WTC11 (cell line): ENCODE results near the gene TASP1. TPM values are rescaled to one million over a fixed set of nuclear protein-coding genes. Genes with fewer than 3 reads are reported as not detected.

Experiments used
- ATAC-seq: fragments of 200-7000 bp; cut with Tn5 transposase; 2 replicates; pipeline ENCODE4 v1.10.0; 2021; ENCODE audit warnings: mild to moderate bottlenecking, moderate library complexity
- CTCF ChIA-PET: fragments of 300-600 bp; sonication (Branson Sonifier 250); formaldehyde crosslinking; loops from one replicate; lab custom pipeline; 2021; ENCODE audit warnings: antibody characterized with exemption; lab: Charles Lee
- POLR2A ChIA-PET: fragments of 350-600 bp; sonication (Branson Sonifier 250); formaldehyde crosslinking; loops from one replicate; lab custom pipeline; 2021; ENCODE audit warnings: antibody characterized with exemption; lab: Charles Lee
- DNase-seq: peaks from one replicate; pipeline ENCODE4 v3.0.0; 2021; ENCODE audit warnings: low spot score
- H3K27ac Mint-ChIP-seq: 2 replicates; pipeline ENCODE4 v1.8.0; 2021; ENCODE audit warnings: mixed read lengths
- H3K27me3 Mint-ChIP-seq: 2 replicates; pipeline ENCODE4 v1.8.0; 2021; ENCODE audit warnings: low read depth, mild to moderate bottlenecking, moderate library complexity, mixed read lengths
- H3K36me3 Mint-ChIP-seq: 2 replicates; pipeline ENCODE4 v1.8.0; 2021; ENCODE audit warnings: mixed read lengths
- H3K4me1 Mint-ChIP-seq: 2 replicates; pipeline ENCODE4 v1.8.0; 2022; ENCODE audit warnings: mixed read lengths
- H3K4me3 Mint-ChIP-seq: 2 replicates; pipeline ENCODE4 v1.8.0; 2021; ENCODE audit warnings: mild to moderate bottlenecking, moderate library complexity, mixed read lengths
- H3K9me3 Mint-ChIP-seq: 2 replicates; pipeline ENCODE4 v1.8.0; 2021; ENCODE audit warnings: mixed read lengths
- ATF2 ChIP-seq: sonication (generic); formaldehyde crosslinking; IDR thresholded peaks from 2 replicates; pipeline ENCODE4 v1.8.1; 2022; ENCODE audit warnings: low read depth, missing genetic modification reagents, borderline replicate concordance
- ATF6 ChIP-seq: sonication (generic); formaldehyde crosslinking; IDR thresholded peaks from 2 replicates; pipeline ENCODE4 v1.8.1; 2023; ENCODE audit warnings: mild to moderate bottlenecking, missing genetic modification reagents
- CTCF ChIP-seq: fragments of 200-600 bp; IDR thresholded peaks from 2 replicates; pipeline ENCODE4 v1.8.0; 2022; ENCODE audit warnings: antibody characterized with exemption
- E2F4 ChIP-seq: sonication (generic); formaldehyde crosslinking; IDR thresholded peaks from 2 replicates; pipeline ENCODE4 v1.8.1; 2022; ENCODE audit warnings: low read depth, mild to moderate bottlenecking, moderate library complexity, missing genetic modification reagents, borderline replicate concordance
- E2F5 ChIP-seq: sonication (generic); formaldehyde crosslinking; IDR thresholded peaks from 2 replicates; pipeline ENCODE4 v1.8.1; 2022; ENCODE audit warnings: mild to moderate bottlenecking, moderate library complexity, missing genetic modification reagents
- ELF4 ChIP-seq: sonication (generic); formaldehyde crosslinking; IDR thresholded peaks from 2 replicates; pipeline ENCODE4 v1.8.1; 2022; ENCODE audit warnings: low read depth, mild to moderate bottlenecking, moderate library complexity, missing genetic modification reagents
- EMX1 ChIP-seq: fragments of 250-450 bp; sonication (Bioruptor Pico); IDR thresholded peaks from 2 replicates; pipeline ENCODE4 v1.8.0; 2021; ENCODE audit warnings: mild to moderate bottlenecking
- FOXK1 ChIP-seq: sonication (generic); formaldehyde crosslinking; IDR thresholded peaks from 2 replicates; pipeline ENCODE4 v1.8.0; 2022; ENCODE audit warnings: mild to moderate bottlenecking, moderate library complexity, missing genetic modification reagents
- HMGXB4 ChIP-seq: sonication (generic); formaldehyde crosslinking; IDR thresholded peaks from 2 replicates; pipeline ENCODE4 v1.8.1; 2023; ENCODE audit warnings: mild to moderate bottlenecking, moderate library complexity, missing genetic modification reagents
- IRF2 ChIP-seq: sonication (generic); formaldehyde crosslinking; IDR thresholded peaks from 2 replicates; pipeline ENCODE4 v1.8.0; 2022; ENCODE audit warnings: low read depth, missing genetic modification reagents, borderline replicate concordance
- JUN ChIP-seq: sonication (generic); formaldehyde crosslinking; IDR thresholded peaks from 2 replicates; pipeline ENCODE4 v1.8.0; 2023; ENCODE audit warnings: mild to moderate bottlenecking, missing genetic modification reagents
- KAT7 ChIP-seq: sonication (generic); formaldehyde crosslinking; IDR thresholded peaks from 2 replicates; pipeline ENCODE4 v1.8.1; 2023; ENCODE audit warnings: missing genetic modification reagents, mild to moderate bottlenecking, borderline replicate concordance
- MLX ChIP-seq: sonication (generic); formaldehyde crosslinking; IDR thresholded peaks from 2 replicates; pipeline ENCODE4 v1.8.1; 2023; ENCODE audit warnings: mild to moderate bottlenecking, missing genetic modification reagents, moderate library complexity
- MXD4 ChIP-seq: fragments of 250-450 bp; sonication (Bioruptor Pico); IDR thresholded peaks from 2 replicates; pipeline ENCODE4 v1.8.0; 2021; ENCODE audit warnings: mild to moderate bottlenecking, moderate library complexity, borderline replicate concordance
- RORB ChIP-seq: fragments of 250-450 bp; sonication (Bioruptor Pico); IDR thresholded peaks from 2 replicates; pipeline ENCODE4 v1.9.0; 2021; ENCODE audit warnings: mild to moderate bottlenecking
- SMAD3 ChIP-seq: sonication (generic); formaldehyde crosslinking; IDR thresholded peaks from 2 replicates; pipeline ENCODE4 v1.8.0; 2022; ENCODE audit warnings: missing genetic modification reagents, mild to moderate bottlenecking, borderline replicate concordance
- SP1 ChIP-seq: sonication (generic); formaldehyde crosslinking; conservative IDR thresholded peaks from 2 replicates; pipeline ENCODE4 v1.8.1; 2022; ENCODE audit warnings: missing genetic modification reagents
- TCF7 ChIP-seq: sonication (generic); formaldehyde crosslinking; IDR thresholded peaks from 2 replicates; pipeline ENCODE4 v1.8.0; 2022; ENCODE audit warnings: mild to moderate bottlenecking, low read depth, missing genetic modification reagents, moderate library complexity
- USF2 ChIP-seq: sonication (generic); formaldehyde crosslinking; IDR thresholded peaks from 2 replicates; pipeline ENCODE4 v1.8.1; 2023; ENCODE audit warnings: mild to moderate bottlenecking, missing genetic modification reagents, moderate library complexity
- ZSCAN18 ChIP-seq: fragments of 250-450 bp; sonication (Bioruptor Pico); IDR thresholded peaks from 2 replicates; pipeline ENCODE4 v2.1.2; 2022; ENCODE audit warnings: mild to moderate bottlenecking, moderate library complexity
- total RNA-seq: library from RNA; stranded (reverse); gene quantifications from 3 replicates; pipeline ENCODE4 v1.2.3, GENCODE V29; 2021

TASP1 gene
- total RNA-seq, 1 experiment from 2014 or later, result 12.4 TPM

GRCh38 chr20:13449868-13450434 is 188.8 kb downstream of the TASP1 start:
- H3K27me3 Mint-ChIP-seq, result no peaks in the 10 kb centered on the region
- no peak for ATAC-seq
- peaks cover 8% of the 10 kb centered on the region for H3K4me1 Mint-ChIP-seq
- H3K36me3 Mint-ChIP-seq, result no peaks in the 10 kb centered on the region; the same call in 1 of the 2 replicates
- H3K4me3 Mint-ChIP-seq, result no peak overlapping the region
- ChIA-PET CTCF (no interaction called here), POLR2A (no interaction called here)
- H3K9me3 Mint-ChIP-seq, result peaks cover 9% of the 10 kb centered on the region
- no peak for TF ChIP-seq SMAD3 (CRISPR knock-in tag)
- no peak for TF ChIP-seq JUN (CRISPR knock-in tag)
- no peak for TF ChIP-seq ELF4 (CRISPR knock-in tag)
- TF ChIP-seq IRF2, result no peak
- TF ChIP-seq KAT7, result no peak
- TF ChIP-seq E2F5 (CRISPR knock-in tag), result no peak
- no peak for TF ChIP-seq E2F4 (CRISPR knock-in tag)
- TF ChIP-seq, all 79 proteins: peak for 0
- no peak overlapping the region for H3K27ac Mint-ChIP-seq
- no peak for DNase-seq

- H3K36me3 Mint-ChIP-seq, result no peaks in the 10 kb centered on the region
- ChIA-PET CTCF (interaction anchor here (1.1 kb wide), 1 partner anchor 11 kb away, joined by 3 read pairs; no protein-coding TSS in a partner anchor), POLR2A (no interaction called here)
- ATAC-seq (no peak), DNase-seq (no peak)
- H3K9me3 Mint-ChIP-seq, result no peaks in the 10 kb centered on the region
- no peaks in the 10 kb centered on the region for H3K27me3 Mint-ChIP-seq
- no peak for TF ChIP-seq ATF6 (CRISPR knock-in tag)
- TF ChIP-seq MLX (CRISPR knock-in tag), result no peak
- TF ChIP-seq ATF2 (CRISPR knock-in tag), result no peak
- TF ChIP-seq SP1, result no peak
- TF ChIP-seq EMX1 (CRISPR knock-in tag), result no peak
- no peak for TF ChIP-seq HMGXB4 (CRISPR knock-in tag)
- no peak for TF ChIP-seq FOXK1 (CRISPR knock-in tag)
- TF ChIP-seq USF2, result no peak
- no peak for TF ChIP-seq MXD4 (CRISPR knock-in tag)
- no peak for TF ChIP-seq RORB (CRISPR knock-in tag)
- no peak for TF ChIP-seq TCF7
- no peak for TF ChIP-seq CTCF
- no peak for TF ChIP-seq ZSCAN18 (CRISPR knock-in tag)
- H3K4me1 Mint-ChIP-seq, result no peaks in the 10 kb centered on the region; the same call in 1 of the 2 replicates
- no peak overlapping the region for H3K4me3 Mint-ChIP-seq
- no peak overlapping the region for H3K27ac Mint-ChIP-seq
These were observed 191.1 kb downstream of the TASP1 start for GRCh38 chr20:13447385-13448180.
